SU-DHL-6 (cell line): Measurements from ENCODE around the gene BIVM.

Experiments
- H2AFZ ChIP-seq: fragments of 200-600 bp; sonication (generic); 2 replicates; pipeline ENCODE4 v1.6.1; 2014; ENCODE audit warnings: low read depth, mild to moderate bottlenecking, moderate library complexity, mixed read lengths, antibody characterized with exemption, low read length; ENCODE audit not compliant: severe bottlenecking
- H3F3A ChIP-seq: fragments of 200-600 bp; shearing (Covaris generic); 2 replicates; pipeline ENCODE4 v1.6.0; 2016; ENCODE audit warnings: antibody characterized with exemption, mild to moderate bottlenecking; ENCODE audit not compliant: insufficient read depth
- H3K27ac ChIP-seq: fragments of 200-600 bp; sonication (generic); 2 replicates; pipeline ENCODE4 v1.5.1; 2016; ENCODE audit warnings: low read depth, mild to moderate bottlenecking, low read length, moderate library complexity, mixed read lengths
- H3K27me3 ChIP-seq: fragments of 200-600 bp; sonication (generic), shearing (Covaris generic); 2 replicates; pipeline ENCODE4 v1.6.0; 2014; ENCODE audit warnings: mild to moderate bottlenecking, low read length
- H3K36me3 ChIP-seq: fragments of 200-600 bp; sonication (generic); 2 replicates; pipeline ENCODE4 v1.6.1; 2014; ENCODE audit warnings: mild to moderate bottlenecking, low read length, mixed read lengths
- H3K4me2 ChIP-seq: fragments of 300-600, 200-600 bp; shearing (Covaris generic), sonication (generic); 2 replicates; pipeline ENCODE4 v1.6.0; 2014; ENCODE audit warnings: low read length, low read depth, mild to moderate bottlenecking; ENCODE audit not compliant: poor library complexity, severe bottlenecking
- H3K4me3 ChIP-seq: fragments of 200-600 bp; sonication (generic); 2 replicates; pipeline ENCODE4 v1.5.1; 2014; ENCODE audit warnings: antibody characterized with exemption, low read length, mild to moderate bottlenecking, mixed read lengths; ENCODE audit not compliant: insufficient read depth, poor library complexity, severe bottlenecking
- H3K79me2 ChIP-seq: fragments of 200-600 bp; sonication (generic); 2 replicates; pipeline ENCODE4 v1.6.1; 2014; ENCODE audit warnings: mild to moderate bottlenecking, low read length, moderate library complexity; ENCODE audit not compliant: insufficient read depth
- H3K9ac ChIP-seq: fragments of 200-600 bp; sonication (generic); 2 replicates; pipeline ENCODE4 v1.7.0; 2014; ENCODE audit warnings: mild to moderate bottlenecking, low read length
- H3K9me2 ChIP-seq: fragments of 200-600 bp; sonication (generic); replicated peaks from 2 replicates; pipeline ENCODE4 v1.6.1; 2014; ENCODE audit warnings: low read length; ENCODE audit not compliant: insufficient read depth
- H3K9me3 ChIP-seq: fragments of 200-600 bp; sonication (generic); 2 replicates; pipeline ENCODE4 v1.6.1; 2014; ENCODE audit warnings: low read length, mixed read lengths; ENCODE audit not compliant: insufficient read depth
- H4K20me1 ChIP-seq: fragments of 200-600 bp; sonication (generic); 2 replicates; pipeline ENCODE4 v1.6.1; 2014; ENCODE audit warnings: low read depth, mild to moderate bottlenecking, antibody characterized with exemption, low read length, moderate library complexity, mixed read lengths
- CTCF ChIP-seq: fragments of 200-600 bp; sonication (generic); IDR thresholded peaks from one replicate; pipeline ENCODE4 v1.5.1; 2017; ENCODE audit warnings: antibody characterized with exemption, mild to moderate bottlenecking, low read length, moderate library complexity; ENCODE audit not compliant: insufficient read depth, poor library complexity, severe bottlenecking
- EZH2phosphoT487 ChIP-seq: fragments of 200-600 bp; sonication (generic), shearing (Covaris generic); conservative IDR thresholded peaks from 2 replicates; pipeline ENCODE4 v1.6.1; 2018; ENCODE audit warnings: mild to moderate bottlenecking, antibody characterized with exemption, low read length, moderate library complexity, mixed read lengths

The BIVM gene

GRCh38 chr13:102814025-102814607 lies 15.2 kb downstream of the BIVM start:
- TF ChIP-seq CTCF (no peak), EZH2phosphoT487 (no peak)
- Histone ChIP-seq H3K4me3 (no peak overlapping the region), H2AFZ (no peak overlapping the region), H3K27ac (no peak overlapping the region), H3K79me2 (no peaks in the 10 kb centered on the region), H3K9ac (no peak overlapping the region), H3F3A (no peaks in the 10 kb centered on the region), H3K9me3 (no peaks in the 10 kb centered on the region), H3K4me2 (no peak overlapping the region), H3K27me3 (no peaks in the 10 kb centered on the region), H4K20me1 (no peaks in the 10 kb centered on the region), H3K9me2 (no peaks in the 10 kb centered on the region), H3K36me3 (no peaks in the 10 kb centered on the region)

- Histone ChIP-seq H3K27me3 (no peaks in the 10 kb centered on the region), H3K9me3 (no peaks in the 10 kb centered on the region), H3K27ac (no peak overlapping the region), H3K4me3 (no peak overlapping the region), H3K4me2 (no peak overlapping the region), H3F3A (no peaks in the 10 kb centered on the region), H3K9me2 (no peaks in the 10 kb centered on the region), H3K9ac (no peak overlapping the region), H3K36me3 (no peaks in the 10 kb centered on the region), H4K20me1 (no peaks in the 10 kb centered on the region), H3K79me2 (no peaks in the 10 kb centered on the region), H2AFZ (no peak overlapping the region)
- TF ChIP-seq CTCF: no peak
- TF ChIP-seq EZH2phosphoT487: no peak
Measured at GRCh38 chr13:102814793-102815192, 15.9 kb downstream of the BIVM start.

- Histone ChIP-seq H3K9me3 (no peaks in the 10 kb centered on the region), H3K27me3 (no peaks in the 10 kb centered on the region), H4K20me1 (no peaks in the 10 kb centered on the region), H3K79me2 (no peaks in the 10 kb centered on the region), H3K9me2 (no peaks in the 10 kb centered on the region), H3K9ac (no peak overlapping the region), H3F3A (no peaks in the 10 kb centered on the region), H2AFZ (no peak overlapping the region), H3K36me3 (no peaks in the 10 kb centered on the region), H3K4me3 (no peak overlapping the region), H3K4me2 (no peak overlapping the region), H3K27ac (no peak overlapping the region)
- TF ChIP-seq EZH2phosphoT487: no peak
- no peak for TF ChIP-seq CTCF
Measured at GRCh38 chr13:102815788-102816187, 16.9 kb downstream of the BIVM start.

- Histone ChIP-seq H3K36me3 (no peaks in the 10 kb centered on the region), H3K9me3 (no peaks in the 10 kb centered on the region), H4K20me1 (no peaks in the 10 kb centered on the region), H3K9me2 (no peaks in the 10 kb centered on the region), H3K4me2 (no peak overlapping the region), H3K4me3 (no peak overlapping the region), H3K27ac (no peak overlapping the region), H3K9ac (no peak overlapping the region), H2AFZ (no peak overlapping the region), H3K79me2 (no peaks in the 10 kb centered on the region), H3F3A (no peaks in the 10 kb centered on the region), H3K27me3 (no peaks in the 10 kb centered on the region)
- TF ChIP-seq CTCF (no peak), EZH2phosphoT487 (no peak)
Measured at GRCh38 chr13:102816708-102817107, 17.8 kb downstream of the BIVM start.
